HepG2 (cell line): ENCODE measurements around the gene GPRC5B. TPM values are rescaled to one million over a fixed set of nuclear protein-coding genes. Genes with fewer than 3 reads are reported as not detected.

Experiments
- CBX2 ChIP-seq, 2 experiments: fragments of 200-600 bp in 1 of 2; sonication (generic); formaldehyde crosslinking in 1 of 2; IDR thresholded peaks; 2 replicates each; pipeline versions ENCODE4 v1.7.0 to v1.8.1; 2018 to 2022; ENCODE audit warnings: low read depth in 2 of 2, low read length in 1 of 2, mild to moderate bottlenecking in 1 of 2, missing genetic modification reagents in 1 of 2
- CENPT ChIP-seq: sonication (generic); formaldehyde crosslinking; IDR thresholded peaks from 2 replicates; pipeline ENCODE4 v1.8.0; 2022; ENCODE audit warnings: low read depth, mild to moderate bottlenecking, moderate library complexity, missing genetic modification reagents
- ELF1 ChIP-seq: sonication (generic); formaldehyde crosslinking; IDR thresholded peaks from 2 replicates; pipeline ENCODE4 v1.4.0; 2020; ENCODE audit warnings: missing genetic modification reagents
- HDAC6 ChIP-seq: fragments of 200-600 bp; sonication (generic); IDR thresholded peaks from 2 replicates; pipeline ENCODE4 v1.7.0; 2017; ENCODE audit warnings: mild to moderate bottlenecking, antibody characterized with exemption, low read length, low read depth
- NFE2 ChIP-seq: sonication (generic); formaldehyde crosslinking; IDR thresholded peaks from 2 replicates; pipeline ENCODE4 v1.4.0; 2020; ENCODE audit warnings: missing genetic modification reagents
- NFIC ChIP-seq: IDR thresholded peaks from 2 replicates; pipeline ENCODE4 v1.6.1; 2012; ENCODE audit warnings: mild to moderate bottlenecking, low read length, inconsistent platforms
- RCOR2 ChIP-seq: IDR thresholded peaks from 2 replicates; pipeline ENCODE4 v1.6.1; 2016; ENCODE audit warnings: missing biosample characterization, missing genetic modification reagents
- SYNCRIP ChIP-seq: fragments of 200-400 bp; formaldehyde crosslinking; IDR thresholded peaks from 2 replicates; pipeline ENCODE4 v1.6.1; 2018; ENCODE audit warnings: mild to moderate bottlenecking, low read depth, low read length; ENCODE audit not compliant: insufficient read depth
- ZBTB42 ChIP-seq: sonication (generic); formaldehyde crosslinking; IDR thresholded peaks from 2 replicates; pipeline ENCODE4 v1.5.0; 2020; ENCODE audit warnings: mild to moderate bottlenecking, missing genetic modification reagents
- ZIK1 ChIP-seq: sonication (generic); formaldehyde crosslinking; IDR thresholded peaks from 2 replicates; pipeline ENCODE4 v1.5.0; 2020; ENCODE audit warnings: mild to moderate bottlenecking, low read depth, missing genetic modification reagents, borderline replicate concordance
- ZKSCAN8 ChIP-seq: IDR thresholded peaks from 2 replicates; pipeline ENCODE4 v1.6.1; 2016; ENCODE audit warnings: borderline replicate concordance, missing genetic modification reagents, missing compliant biosample characterization
- ZNF230 ChIP-seq: sonication (generic); formaldehyde crosslinking; IDR thresholded peaks from 2 replicates; pipeline ENCODE4 v1.4.0; 2020; ENCODE audit warnings: mild to moderate bottlenecking, missing genetic modification reagents
- ZNF562 ChIP-seq: sonication (generic); formaldehyde crosslinking; IDR thresholded peaks from 2 replicates; pipeline ENCODE4 v1.8.0; 2022; ENCODE audit warnings: missing genetic modification reagents, borderline replicate concordance
- ZNF572 ChIP-seq: sonication (generic); formaldehyde crosslinking; IDR thresholded peaks from 2 replicates; pipeline ENCODE4 v1.5.1; 2020; ENCODE audit warnings: mild to moderate bottlenecking, missing genetic modification reagents
- ZNF607 ChIP-seq: sonication (generic); formaldehyde crosslinking; IDR thresholded peaks from 2 replicates; pipeline ENCODE4 v1.5.1; 2020; ENCODE audit warnings: missing genetic modification reagents, mild to moderate bottlenecking, borderline replicate concordance
- ZNF781 ChIP-seq: sonication (generic); formaldehyde crosslinking; IDR thresholded peaks from 2 replicates; pipeline ENCODE4 v1.5.1; 2020; ENCODE audit warnings: borderline replicate concordance, mild to moderate bottlenecking, missing genetic modification reagents; ENCODE audit errors: not compliant biosample characterization
- polyA plus RNA-seq, 8 experiments: library from polyadenylated mRNA; depleted of rRNA in 3 of 8; stranded (reverse) in 7 of 8; unstranded in 1 of 8; fragments of >200 nt; fragmentation: Illumina TruSeq in 4 of 8; extraction: Trizol in 4 of 8; gene quantifications; 2 replicates each; pipeline versions ENCODE4 v1.2.1 to v1.2.3, GENCODE V29; 2011 to 2016; ENCODE audit warnings: low read depth in 4 of 8, missing spikeins in 1 of 8, mixed read lengths in 1 of 8; ENCODE audit not compliant: insufficient read depth in 1 of 8
- total RNA-seq, 5 experiments: library from RNA; depleted of rRNA; stranded (reverse); fragments of >200 nt; fragmentation: Illumina TruSeq; extraction: Trizol; gene quantifications; 2 replicates each; pipeline ENCODE4 v1.2.3, GENCODE V29; 2016; ENCODE audit warnings: low read depth in 1 of 5
- TF ChIP-seq, protein P1 (sequence below): IDR thresholded peaks from 2 replicates; pipeline ENCODE4 v1.4.0; 2020; ENCODE audit warnings: mild to moderate bottlenecking, missing genetic modification reagents
- TF ChIP-seq, protein P2 (sequence below): sonication (generic); formaldehyde crosslinking; IDR thresholded peaks from 2 replicates; pipeline ENCODE4 v1.4.0; 2020; ENCODE audit warnings: missing genetic modification reagents, borderline replicate concordance
- TF ChIP-seq, protein P3 (sequence below): sonication (generic); formaldehyde crosslinking; IDR thresholded peaks from 2 replicates; pipeline ENCODE4 v1.4.0; 2020; ENCODE audit warnings: missing genetic modification reagents

GPRC5B gene
- total and polyA plus RNA-seq, 2 of the 13 experiments (the other 11 are each of a cell fraction or from before 2014, with no cell fraction given) = 0.46 to 0.53 TPM

DNA sequence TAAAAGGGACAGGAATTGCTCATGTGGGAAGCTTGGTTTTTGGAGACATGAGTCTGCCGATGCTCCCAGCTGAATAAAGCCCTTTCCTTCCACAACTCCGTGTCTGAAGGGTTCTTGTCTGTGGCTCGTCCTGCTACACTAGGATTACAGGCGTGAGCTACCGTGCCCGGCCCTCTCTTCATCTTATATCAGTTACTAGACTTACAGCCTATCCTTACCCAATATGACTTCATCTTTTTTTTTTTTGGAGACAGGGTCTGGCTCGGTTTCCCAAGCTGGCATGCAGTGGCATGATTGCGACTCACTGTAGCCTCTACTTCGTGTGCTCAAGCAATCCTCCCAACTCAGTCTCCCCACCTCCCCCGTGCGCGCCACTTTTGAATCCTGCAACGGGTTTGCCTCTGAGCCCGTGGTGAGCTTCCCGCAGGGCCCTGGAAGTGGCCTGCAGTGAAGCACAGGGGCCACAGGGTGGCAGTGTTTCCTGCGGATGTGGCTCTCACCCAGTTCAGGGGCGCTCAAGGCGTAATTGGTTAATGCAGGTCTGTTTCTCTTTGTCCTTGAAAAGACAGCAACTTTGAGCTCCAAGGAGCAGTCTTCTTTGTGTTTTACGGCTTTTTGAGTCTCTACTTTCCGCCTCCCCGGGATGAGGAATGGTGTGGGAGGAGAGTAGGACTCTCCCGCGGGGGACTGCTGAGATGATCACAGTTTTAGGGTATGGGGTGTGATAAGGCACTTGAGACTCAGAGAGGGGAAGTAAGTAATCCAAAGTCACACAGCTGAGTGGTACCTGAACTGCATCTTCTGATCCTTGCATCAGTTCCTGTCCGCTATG, 22.7 kb upstream of the GPRC5B start (continued):
- no peak for TF ChIP-seq ZKSCAN8
- peak; percentile 27 for TF ChIP-seq ZNF781 (CRISPR knock-in tag)
- no peak for TF ChIP-seq ZNF562
- TF ChIP-seq NFIC = no peak
- TF ChIP-seq, protein P1, sequence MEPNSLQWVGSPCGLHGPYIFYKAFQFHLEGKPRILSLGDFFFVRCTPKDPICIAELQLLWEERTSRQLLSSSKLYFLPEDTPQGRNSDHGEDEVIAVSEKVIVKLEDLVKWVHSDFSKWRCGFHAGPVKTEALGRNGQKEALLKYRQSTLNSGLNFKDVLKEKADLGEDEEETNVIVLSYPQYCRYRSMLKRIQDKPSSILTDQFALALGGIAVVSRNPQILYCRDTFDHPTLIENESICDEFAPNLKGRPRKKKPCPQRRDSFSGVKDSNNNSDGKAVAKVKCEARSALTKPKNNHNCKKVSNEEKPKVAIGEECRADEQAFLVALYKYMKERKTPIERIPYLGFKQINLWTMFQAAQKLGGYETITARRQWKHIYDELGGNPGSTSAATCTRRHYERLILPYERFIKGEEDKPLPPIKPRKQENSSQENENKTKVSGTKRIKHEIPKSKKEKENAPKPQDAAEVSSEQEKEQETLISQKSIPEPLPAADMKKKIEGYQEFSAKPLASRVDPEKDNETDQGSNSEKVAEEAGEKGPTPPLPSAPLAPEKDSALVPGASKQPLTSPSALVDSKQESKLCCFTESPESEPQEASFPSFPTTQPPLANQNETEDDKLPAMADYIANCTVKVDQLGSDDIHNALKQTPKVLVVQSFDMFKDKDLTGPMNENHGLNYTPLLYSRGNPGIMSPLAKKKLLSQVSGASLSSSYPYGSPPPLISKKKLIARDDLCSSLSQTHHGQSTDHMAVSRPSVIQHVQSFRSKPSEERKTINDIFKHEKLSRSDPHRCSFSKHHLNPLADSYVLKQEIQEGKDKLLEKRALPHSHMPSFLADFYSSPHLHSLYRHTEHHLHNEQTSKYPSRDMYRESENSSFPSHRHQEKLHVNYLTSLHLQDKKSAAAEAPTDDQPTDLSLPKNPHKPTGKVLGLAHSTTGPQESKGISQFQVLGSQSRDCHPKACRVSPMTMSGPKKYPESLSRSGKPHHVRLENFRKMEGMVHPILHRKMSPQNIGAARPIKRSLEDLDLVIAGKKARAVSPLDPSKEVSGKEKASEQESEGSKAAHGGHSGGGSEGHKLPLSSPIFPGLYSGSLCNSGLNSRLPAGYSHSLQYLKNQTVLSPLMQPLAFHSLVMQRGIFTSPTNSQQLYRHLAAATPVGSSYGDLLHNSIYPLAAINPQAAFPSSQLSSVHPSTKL (CRISPR knock-in tag) = peak; percentile 54
- TF ChIP-seq SYNCRIP = no peak
- TF ChIP-seq ZNF230 (CRISPR knock-in tag) = 0 out of 2 replicates have a peak, but pooled peaks have one; percentile 64
- TF ChIP-seq ZBTB42 (CRISPR knock-in tag) = no peak
- peak; percentile 34; the same call in 1 of the 2 replicates for TF ChIP-seq RCOR2 (CRISPR knock-in tag)
- peak; percentile 91 for TF ChIP-seq ZNF572 (CRISPR knock-in tag)
- no peak for TF ChIP-seq CENPT
- TF ChIP-seq, protein P2, sequence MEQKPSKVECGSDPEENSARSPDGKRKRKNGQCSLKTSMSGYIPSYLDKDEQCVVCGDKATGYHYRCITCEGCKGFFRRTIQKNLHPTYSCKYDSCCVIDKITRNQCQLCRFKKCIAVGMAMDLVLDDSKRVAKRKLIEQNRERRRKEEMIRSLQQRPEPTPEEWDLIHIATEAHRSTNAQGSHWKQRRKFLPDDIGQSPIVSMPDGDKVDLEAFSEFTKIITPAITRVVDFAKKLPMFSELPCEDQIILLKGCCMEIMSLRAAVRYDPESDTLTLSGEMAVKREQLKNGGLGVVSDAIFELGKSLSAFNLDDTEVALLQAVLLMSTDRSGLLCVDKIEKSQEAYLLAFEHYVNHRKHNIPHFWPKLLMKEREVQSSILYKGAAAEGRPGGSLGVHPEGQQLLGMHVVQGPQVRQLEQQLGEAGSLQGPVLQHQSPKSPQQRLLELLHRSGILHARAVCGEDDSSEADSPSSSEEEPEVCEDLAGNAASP = peak; percentile 65; the same call in 1 of the 2 replicates
- TF ChIP-seq ZNF607 = peak; percentile 81
- no peak for TF ChIP-seq CBX2 (IDR thresholded peaks at IDR 0.05; ENCODE audit: low read depth, low read length)
- no peak for TF ChIP-seq CBX2 (CRISPR knock-in tag; IDR thresholded peaks at IDR 0.05; ENCODE audit: low read depth)
- TF ChIP-seq NFE2 = 0 out of 2 replicates have a peak, but pooled peaks have one; percentile 8
- peak; percentile 38; the same call in 1 of the 2 replicates for TF ChIP-seq ELF1
- 0 out of 2 replicates have a peak, but pooled peaks have one; percentile 35 for TF ChIP-seq ZIK1 (CRISPR knock-in tag)
- no peak for TF ChIP-seq HDAC6
- TF ChIP-seq, protein P3, sequence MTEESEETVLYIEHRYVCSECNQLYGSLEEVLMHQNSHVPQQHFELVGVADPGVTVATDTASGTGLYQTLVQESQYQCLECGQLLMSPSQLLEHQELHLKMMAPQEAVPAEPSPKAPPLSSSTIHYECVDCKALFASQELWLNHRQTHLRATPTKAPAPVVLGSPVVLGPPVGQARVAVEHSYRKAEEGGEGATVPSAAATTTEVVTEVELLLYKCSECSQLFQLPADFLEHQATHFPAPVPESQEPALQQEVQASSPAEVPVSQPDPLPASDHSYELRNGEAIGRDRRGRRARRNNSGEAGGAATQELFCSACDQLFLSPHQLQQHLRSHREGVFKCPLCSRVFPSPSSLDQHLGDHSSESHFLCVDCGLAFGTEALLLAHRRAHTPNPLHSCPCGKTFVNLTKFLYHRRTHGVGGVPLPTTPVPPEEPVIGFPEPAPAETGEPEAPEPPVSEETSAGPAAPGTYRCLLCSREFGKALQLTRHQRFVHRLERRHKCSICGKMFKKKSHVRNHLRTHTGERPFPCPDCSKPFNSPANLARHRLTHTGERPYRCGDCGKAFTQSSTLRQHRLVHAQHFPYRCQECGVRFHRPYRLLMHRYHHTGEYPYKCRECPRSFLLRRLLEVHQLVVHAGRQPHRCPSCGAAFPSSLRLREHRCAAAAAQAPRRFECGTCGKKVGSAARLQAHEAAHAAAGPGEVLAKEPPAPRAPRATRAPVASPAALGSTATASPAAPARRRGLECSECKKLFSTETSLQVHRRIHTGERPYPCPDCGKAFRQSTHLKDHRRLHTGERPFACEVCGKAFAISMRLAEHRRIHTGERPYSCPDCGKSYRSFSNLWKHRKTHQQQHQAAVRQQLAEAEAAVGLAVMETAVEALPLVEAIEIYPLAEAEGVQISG (CRISPR knock-in tag) = peak; percentile 35; the same call in 1 of the 2 replicates
